ENCODE data around the gene NODAL.
A peak's percentile ranks its signal among the peaks of the same experiment; 100 is the strongest.

NODAL gene

DNA sequence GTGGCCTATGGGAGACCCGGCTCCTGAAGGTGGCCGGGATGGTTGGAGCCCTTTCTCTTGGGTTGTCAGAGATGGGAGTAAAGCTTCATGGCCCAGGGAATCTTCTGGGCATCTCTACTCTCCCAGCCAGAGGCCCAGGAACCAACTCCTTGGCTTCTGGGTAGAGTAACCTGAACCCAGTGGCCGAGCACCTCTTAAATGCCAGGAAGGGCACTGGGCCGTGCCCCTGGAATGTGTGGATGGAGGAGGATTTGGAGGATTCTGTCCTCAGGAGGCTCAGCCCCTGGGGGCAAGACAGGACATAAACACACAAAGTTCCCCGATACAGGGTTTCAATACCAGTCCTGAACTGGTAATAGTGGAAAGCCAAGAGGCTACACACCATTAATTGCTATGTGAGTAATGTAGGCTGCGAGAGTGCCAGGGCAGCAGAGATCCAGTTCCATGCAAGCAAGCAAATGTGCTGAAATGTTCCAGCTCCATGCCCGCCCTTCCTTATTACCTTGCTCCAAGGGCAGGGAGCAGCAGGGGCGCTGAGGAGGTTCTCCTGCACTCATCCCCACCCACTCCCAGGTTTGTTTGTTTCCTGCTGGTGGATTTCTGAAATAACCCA is 38.3 kb upstream of the NODAL start:
- WGBS (ENCODE audit: extremely low coverage, insufficient coverage, insufficient read length): no CpG with 5 or more reads among the region's 8 CpGs
- no peak overlapping the region for H3K27ac ChIP-seq (ENCODE audit: low read depth, low read length)
- no peak for DNase-seq
- H2BK12ac ChIP-seq (ENCODE audit: low read length): no peak overlapping the region
- no peak overlapping the region for H2AFZ ChIP-seq (ENCODE audit: insufficient read depth, low read length, poor library complexity)
- peaks cover 2% of the 10 kb centered on the region for H3K9me3 ChIP-seq (ENCODE audit: insufficient read depth, low read depth, low read length)
- H4K12ac ChIP-seq (ENCODE audit: low read depth, low read length): no peak overlapping the region
- H3K9ac ChIP-seq (ENCODE audit: low read length): no peak overlapping the region
- peaks cover 3 to 9% of the 10 kb centered on the region in 2 experiments for H3K4me1 ChIP-seq (ENCODE audit: control insufficient read depth in 1 of 2, insufficient read depth in 2 of 2, low read length in 2 of 2)
- H3K14ac ChIP-seq (ENCODE audit: low read length): no peak overlapping the region
- no peak overlapping the region for H3K4ac ChIP-seq (ENCODE audit: low read depth, low read length)
- no peak overlapping the region for H3K18ac ChIP-seq (ENCODE audit: low read length)
- H2AK5ac ChIP-seq (ENCODE audit: low read length): no peak overlapping the region
- no peaks in the 10 kb centered on the region for H3K36me3 ChIP-seq (ENCODE audit: control insufficient read depth in 1 of 2, insufficient read depth in 2 of 2, low read length in 2 of 2)
- no peaks in the 10 kb centered on the region for H3K79me2 ChIP-seq (ENCODE audit: control insufficient read depth, insufficient read depth, low read length, poor library complexity)
- no peaks in the 10 kb centered on the region for H3K79me1 ChIP-seq (ENCODE audit: low read length)
- H3K23ac ChIP-seq (ENCODE audit: low read length): no peak overlapping the region
- H4K8ac ChIP-seq (ENCODE audit: low read depth, low read length): no peak overlapping the region
- no peak overlapping the region for H3K4me2 ChIP-seq (ENCODE audit: low read length)
- H3K4me3 ChIP-seq (ENCODE audit: low read depth, low read length): no peak overlapping the region
- no peak overlapping the region for H2BK120ac ChIP-seq (ENCODE audit: insufficient read depth, low read length, poor library complexity)
- H2BK5ac ChIP-seq (ENCODE audit: low read depth, low read length, poor library complexity): no peak overlapping the region
- peaks cover 34% of the 10 kb centered on the region for H3K27me3 ChIP-seq (ENCODE audit: insufficient read depth, low read length)
- H4K91ac ChIP-seq (ENCODE audit: low read depth, low read length): no peak overlapping the region

DNA sequence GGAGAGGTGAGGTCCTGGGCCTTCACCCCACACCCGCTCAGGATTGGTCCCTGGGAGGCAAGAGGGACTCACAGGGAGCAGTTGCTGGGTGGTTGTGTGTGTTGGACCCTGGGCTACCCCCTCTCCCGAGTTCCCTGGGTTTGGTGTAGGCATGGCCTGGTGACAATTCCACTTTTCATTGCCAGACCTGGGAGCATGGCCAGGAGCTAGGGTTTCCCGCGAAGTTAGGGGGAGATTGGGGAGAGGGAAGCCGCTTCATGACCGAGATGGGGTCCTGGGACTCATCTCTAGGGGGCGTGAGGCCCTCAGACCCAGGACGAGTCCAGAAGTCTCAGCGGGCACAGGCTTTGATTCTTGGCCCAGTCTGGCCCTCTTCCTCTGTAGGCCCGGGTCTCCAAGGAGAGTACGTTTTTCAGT is 37.7 kb upstream of the NODAL start:
- Histone ChIP-seq H3K36me3 (ENCODE audit: control insufficient read depth in 1 of 2, insufficient read depth in 2 of 2, low read length in 2 of 2) (no peaks in the 10 kb centered on the region), H2BK120ac (ENCODE audit: insufficient read depth, low read length, poor library complexity) (no peak overlapping the region), H2BK5ac (ENCODE audit: low read depth, low read length, poor library complexity) (no peak overlapping the region), H3K4me2 (ENCODE audit: low read length) (peak overlapping the region; percentile 93), H3K27ac (ENCODE audit: low read depth, low read length) (no peak overlapping the region), H2AFZ (ENCODE audit: insufficient read depth, low read length, poor library complexity) (no peak overlapping the region), H4K8ac (ENCODE audit: low read depth, low read length) (no peak overlapping the region), H4K12ac (ENCODE audit: low read depth, low read length) (no peak overlapping the region), H3K79me1 (ENCODE audit: low read length) (no peaks in the 10 kb centered on the region), H3K9me3 (ENCODE audit: insufficient read depth, low read depth, low read length) (peaks cover 2% of the 10 kb centered on the region), H3K4ac (ENCODE audit: low read depth, low read length) (no peak overlapping the region), H3K23ac (ENCODE audit: low read length) (no peak overlapping the region), H2AK5ac (ENCODE audit: low read length) (no peak overlapping the region), H2BK12ac (ENCODE audit: low read length) (no peak overlapping the region), H3K4me1 (ENCODE audit: control insufficient read depth in 1 of 2, insufficient read depth in 2 of 2, low read length in 2 of 2) (peaks cover 3 to 9% of the 10 kb centered on the region in 2 experiments), H4K91ac (ENCODE audit: low read depth, low read length) (no peak overlapping the region), H3K18ac (ENCODE audit: low read length) (no peak overlapping the region), H3K79me2 (ENCODE audit: control insufficient read depth, insufficient read depth, low read length, poor library complexity) (no peaks in the 10 kb centered on the region), H3K9ac (ENCODE audit: low read length) (no peak overlapping the region), H3K4me3 (ENCODE audit: low read depth, low read length) (peak overlapping the region; percentile 71), H3K14ac (ENCODE audit: low read length) (no peak overlapping the region), H3K27me3 (ENCODE audit: insufficient read depth, low read length) (peaks cover 34% of the 10 kb centered on the region)
- no peak for DNase-seq
- WGBS (ENCODE audit: extremely low coverage, insufficient coverage, insufficient read length): no CpG with 5 or more reads among the region's 11 CpGs

DNA sequence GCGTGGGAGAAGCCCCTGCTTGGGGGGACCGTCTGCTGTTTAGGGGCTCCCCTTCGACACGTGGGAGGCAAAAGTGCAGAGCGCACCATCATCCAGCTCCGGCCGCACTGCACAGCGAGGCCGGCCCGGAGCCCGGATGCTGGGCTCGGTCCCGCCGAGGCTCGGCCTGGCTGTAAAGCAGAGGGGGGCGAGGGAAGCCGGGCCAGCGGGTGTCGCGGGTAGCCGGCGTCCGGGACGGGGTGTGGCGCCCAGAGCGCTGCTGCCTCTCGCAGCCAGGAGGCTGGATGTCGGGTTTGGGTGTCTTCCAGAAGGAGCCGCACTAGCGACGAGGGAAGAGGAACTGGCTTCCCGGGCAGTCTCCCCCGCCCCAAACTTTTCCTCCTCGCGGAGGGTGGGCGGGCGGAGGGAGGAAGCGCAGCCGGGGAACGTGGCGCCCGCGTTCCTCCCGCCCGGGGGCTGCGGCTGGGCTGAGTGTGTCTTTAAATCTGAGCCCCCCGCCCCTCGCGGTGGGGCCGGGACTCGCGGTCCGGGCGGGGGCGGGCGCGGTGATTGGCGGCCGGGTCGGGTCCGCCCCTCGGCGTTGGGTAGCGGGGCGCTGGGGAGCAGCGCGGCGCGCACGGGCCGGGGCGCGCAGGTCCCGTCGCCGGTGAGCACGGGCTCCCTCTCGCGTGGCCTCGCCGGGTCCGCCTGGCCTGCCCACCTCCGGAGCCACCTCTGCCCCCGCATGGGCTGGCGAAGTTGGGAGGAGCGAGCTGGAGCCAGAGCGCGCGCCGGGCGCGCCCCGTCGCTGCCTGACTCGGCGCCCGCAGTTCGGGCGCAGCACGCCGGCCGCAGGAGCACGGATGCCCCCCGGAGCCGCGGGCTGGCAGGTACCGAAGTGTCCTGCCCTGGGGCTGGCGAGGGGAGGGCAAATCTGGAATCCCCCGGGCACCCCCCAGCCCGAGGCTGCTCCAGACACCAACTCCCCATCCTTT is 37.0 kb upstream of the NODAL start, which contains the start of gene PALD1:
TSS of gene PALD1 (plus strand) at position 577 of the 974 bp plus-strand sequence. CDS start 47,185 bp downstream, outside the sequence.
- no CpG with 5 or more reads among the region's 110 CpGs for WGBS (ENCODE audit: extremely low coverage, insufficient coverage, insufficient read length)

DNA sequence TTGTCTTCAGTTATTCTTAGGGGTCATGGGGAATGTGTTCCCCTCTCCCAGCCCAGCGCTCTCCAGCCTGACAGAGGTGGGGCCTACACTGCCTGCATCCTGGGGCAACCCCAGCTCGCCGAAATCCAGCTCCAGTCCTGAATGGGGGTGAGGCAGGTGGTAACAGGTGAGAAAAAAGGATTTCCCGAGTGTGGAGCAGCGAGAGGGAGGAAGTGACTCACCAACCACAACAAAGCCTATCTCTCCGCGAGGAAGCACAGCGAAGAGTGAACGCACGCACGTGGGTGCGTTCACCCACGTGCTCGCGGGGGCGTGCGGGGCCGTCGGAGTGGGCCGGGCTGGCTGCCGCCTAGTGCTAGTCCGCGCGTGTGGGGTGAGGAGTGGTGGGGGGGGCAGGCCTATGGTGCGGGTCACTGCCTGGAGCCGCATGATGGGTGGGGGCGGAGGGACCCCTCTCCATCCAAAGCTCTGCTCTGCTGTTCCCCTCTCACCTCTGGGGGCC is 36.2 kb upstream of the NODAL start:
- H3K79me2 ChIP-seq (ENCODE audit: control insufficient read depth, insufficient read depth, low read length, poor library complexity): no peaks in the 10 kb centered on the region
- H3K23ac ChIP-seq (ENCODE audit: low read length): no peak overlapping the region
- peaks cover 3 to 9% of the 10 kb centered on the region in 2 experiments for H3K4me1 ChIP-seq (ENCODE audit: control insufficient read depth in 1 of 2, insufficient read depth in 2 of 2, low read length in 2 of 2)
- no peak overlapping the region for H4K8ac ChIP-seq (ENCODE audit: low read depth, low read length)
- H3K4ac ChIP-seq (ENCODE audit: low read depth, low read length): no peak overlapping the region
- peak overlapping the region; percentile 93 for H3K4me2 ChIP-seq (ENCODE audit: low read length)
- H2AK5ac ChIP-seq (ENCODE audit: low read length): no peak overlapping the region
- H3K4me3 ChIP-seq (ENCODE audit: low read depth, low read length): no peak overlapping the region
- DNase-seq: peak in 1 of 2 donors; percentile 15
- no peak overlapping the region for H2AFZ ChIP-seq (ENCODE audit: insufficient read depth, low read length, poor library complexity)
- WGBS (ENCODE audit: extremely low coverage, insufficient coverage, insufficient read length): no CpG with 5 or more reads among the region's 27 CpGs
- H3K9ac ChIP-seq (ENCODE audit: low read length): no peak overlapping the region
- no peaks in the 10 kb centered on the region for H3K36me3 ChIP-seq (ENCODE audit: control insufficient read depth in 1 of 2, insufficient read depth in 2 of 2, low read length in 2 of 2)
- H4K12ac ChIP-seq (ENCODE audit: low read depth, low read length): no peak overlapping the region
- no peak overlapping the region for H2BK5ac ChIP-seq (ENCODE audit: low read depth, low read length, poor library complexity)
- H3K9me3 ChIP-seq (ENCODE audit: insufficient read depth, low read depth, low read length): peaks cover 2% of the 10 kb centered on the region
- H3K18ac ChIP-seq (ENCODE audit: low read length): no peak overlapping the region
- H3K79me1 ChIP-seq (ENCODE audit: low read length): no peaks in the 10 kb centered on the region
- no peak overlapping the region for H2BK120ac ChIP-seq (ENCODE audit: insufficient read depth, low read length, poor library complexity)
- no peak overlapping the region for H2BK12ac ChIP-seq (ENCODE audit: low read length)
- H4K91ac ChIP-seq (ENCODE audit: low read depth, low read length): no peak overlapping the region
- H3K27ac ChIP-seq (ENCODE audit: low read depth, low read length): no peak overlapping the region
- H3K14ac ChIP-seq (ENCODE audit: low read length): no peak overlapping the region
- H3K27me3 ChIP-seq (ENCODE audit: insufficient read depth, low read length): peaks cover 34% of the 10 kb centered on the region

More for the DNA sequence above, 37.0 kb upstream of the NODAL start, which contains the start of gene PALD1:
- Histone ChIP-seq H4K12ac (ENCODE audit: low read depth, low read length) (no peak within 1 kb of the TSS), H4K8ac (ENCODE audit: low read depth, low read length) (no peak within 1 kb of the TSS), H3K4me3 (ENCODE audit: low read depth, low read length) (peak within 1 kb of the TSS; percentile 71), H3K27ac (ENCODE audit: low read depth, low read length) (no peak within 1 kb of the TSS), H3K14ac (ENCODE audit: low read length) (no peak within 1 kb of the TSS), H3K4me1 (ENCODE audit: control insufficient read depth in 1 of 2, insufficient read depth in 2 of 2, low read length in 2 of 2) (peaks cover 3 to 9% of the 10 kb centered on the region in 2 experiments), H3K27me3 (ENCODE audit: insufficient read depth, low read length) (peaks cover 34% of the 10 kb centered on the region), H2BK12ac (ENCODE audit: low read length) (no peak within 1 kb of the TSS), H2AK5ac (ENCODE audit: low read length) (no peak within 1 kb of the TSS), H2BK120ac (ENCODE audit: insufficient read depth, low read length, poor library complexity) (no peak within 1 kb of the TSS), H3K4me2 (ENCODE audit: low read length) (peak within 1 kb of the TSS; percentile 93), H3K23ac (ENCODE audit: low read length) (no peak within 1 kb of the TSS), H3K9ac (ENCODE audit: low read length) (no peak within 1 kb of the TSS), H2BK5ac (ENCODE audit: low read depth, low read length, poor library complexity) (no peak within 1 kb of the TSS), H3K36me3 (ENCODE audit: control insufficient read depth in 1 of 2, insufficient read depth in 2 of 2, low read length in 2 of 2) (no peaks in the 10 kb centered on the region), H2AFZ (ENCODE audit: insufficient read depth, low read length, poor library complexity) (peak within 1 kb of the TSS; percentile 23), H4K91ac (ENCODE audit: low read depth, low read length) (no peak within 1 kb of the TSS), H3K79me1 (ENCODE audit: low read length) (no peaks in the 10 kb centered on the region), H3K79me2 (ENCODE audit: control insufficient read depth, insufficient read depth, low read length, poor library complexity) (no peaks in the 10 kb centered on the region), H3K18ac (ENCODE audit: low read length) (no peak within 1 kb of the TSS), H3K4ac (ENCODE audit: low read depth, low read length) (no peak within 1 kb of the TSS), H3K9me3 (ENCODE audit: insufficient read depth, low read depth, low read length) (peaks cover 2% of the 10 kb centered on the region)
- peak in 1 of 2 donors; percentile 15 for DNase-seq
